ENCODE data around the gene NEURL1.

- TF ChIP-seq, protein P1, sequence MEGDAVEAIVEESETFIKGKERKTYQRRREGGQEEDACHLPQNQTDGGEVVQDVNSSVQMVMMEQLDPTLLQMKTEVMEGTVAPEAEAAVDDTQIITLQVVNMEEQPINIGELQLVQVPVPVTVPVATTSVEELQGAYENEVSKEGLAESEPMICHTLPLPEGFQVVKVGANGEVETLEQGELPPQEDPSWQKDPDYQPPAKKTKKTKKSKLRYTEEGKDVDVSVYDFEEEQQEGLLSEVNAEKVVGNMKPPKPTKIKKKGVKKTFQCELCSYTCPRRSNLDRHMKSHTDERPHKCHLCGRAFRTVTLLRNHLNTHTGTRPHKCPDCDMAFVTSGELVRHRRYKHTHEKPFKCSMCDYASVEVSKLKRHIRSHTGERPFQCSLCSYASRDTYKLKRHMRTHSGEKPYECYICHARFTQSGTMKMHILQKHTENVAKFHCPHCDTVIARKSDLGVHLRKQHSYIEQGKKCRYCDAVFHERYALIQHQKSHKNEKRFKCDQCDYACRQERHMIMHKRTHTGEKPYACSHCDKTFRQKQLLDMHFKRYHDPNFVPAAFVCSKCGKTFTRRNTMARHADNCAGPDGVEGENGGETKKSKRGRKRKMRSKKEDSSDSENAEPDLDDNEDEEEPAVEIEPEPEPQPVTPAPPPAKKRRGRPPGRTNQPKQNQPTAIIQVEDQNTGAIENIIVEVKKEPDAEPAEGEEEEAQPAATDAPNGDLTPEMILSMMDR (conservative IDR thresholded peaks at IDR 0.05), result no peak
- no peak for TF ChIP-seq EZH2 (IDR thresholded peaks at IDR 0.05; ENCODE audit: low read depth)
Observed at GRCh38 chr10:103640436-103641181, 147.1 kb downstream of the NEURL1 start.
